ENCODE results near the gene CIAO3.
A peak's percentile ranks its signal among the peaks of the same experiment; 100 is the strongest.

The CIAO3 gene

GRCh38 chr16:680625-680945 lies 60.2 kb downstream of the CIAO3 start (continued):
- TF ChIP-seq ZNF560 (tag by site-specific recombination; IDR thresholded peaks at IDR 0.05; ENCODE audit: borderline replicate concordance) (no peak), ZNF558 (tag by site-specific recombination; IDR thresholded peaks at IDR 0.05) (no peak), ZNF292 (tag by site-specific recombination; IDR thresholded peaks at IDR 0.05; ENCODE audit: borderline replicate concordance, low read depth) (no peak), HOXC10 (CRISPR knock-in tag; IDR thresholded peaks at IDR 0.05) (no peak), ZNF571 (tag by site-specific recombination; IDR thresholded peaks at IDR 0.05) (no peak)

GRCh38 chr16:679814-680624 lies 60.8 kb downstream of the CIAO3 start, which contains the start of gene STUB1:
TSS of gene STUB1 (plus strand) at chr16:680410. CDS start at chr16:680526, 116 bp downstream.
- POLR2A ChIA-PET: interaction anchor here (0.9 to 5.4 kb wide), 10 partner anchors 10 to 108 kb away, joined by 3 to 57 read pairs (median 4); partner anchors contain the start of genes ANTKMT, CHTF18, RHOT2 and RPUSD1
- CTCF ChIA-PET: no interaction called here
- H3K9me3 ChIP-seq (ENCODE audit: control insufficient read depth, insufficient read depth, low read depth, low read length): no peaks in the 10 kb centered on the region
- peaks cover 14% of the 10 kb centered on the region; the same call in 1 of the 2 replicates for H3K4me1 ChIP-seq (ENCODE audit: control insufficient read depth, insufficient read depth, low read length)
- H3K4me3 ChIP-seq (ENCODE audit: low read depth, low read length): peak within 1 kb of the TSS; percentile 82
- peak within 1 kb of the TSS; percentile 97 for H3K27ac ChIP-seq (ENCODE audit: extremely low read depth, low read depth, low read length)
- H3K36me3 ChIP-seq (ENCODE audit: control insufficient read depth in 2 of 2, insufficient read depth in 1 of 2, low read length in 2 of 2): peaks cover 3 to 37% of the 10 kb centered on the region in 2 experiments; a peak in 1 of 3 replicates
- TF ChIP-seq ZNF610 (tag by site-specific recombination; IDR thresholded peaks at IDR 0.05; ENCODE audit: borderline replicate concordance) (peak; percentile 62; the same call in 1 of the 2 replicates), GLIS2 (tag by site-specific recombination; IDR thresholded peaks at IDR 0.05) (peak; percentile 96), SP2 (tag by site-specific recombination; IDR thresholded peaks at IDR 0.05) (peak; percentile 70), ZNF280C (tag by site-specific recombination; IDR thresholded peaks at IDR 0.05) (no peak), ZBTB49 (tag by site-specific recombination; IDR thresholded peaks at IDR 0.05; ENCODE audit: low read depth) (no peak), ZBTB26 (tag by site-specific recombination; optimal IDR thresholded peaks at IDR 0.05) (peak; percentile 93), ZNF449 (tag by site-specific recombination; IDR thresholded peaks at IDR 0.05) (peak; percentile 95), PRDM10 (tag by site-specific recombination; IDR thresholded peaks at IDR 0.05) (peak; percentile 96), ZNF354C (tag by site-specific recombination; IDR thresholded peaks at IDR 0.05; ENCODE audit: borderline replicate concordance, low read depth) (no peak), ZNF23 (tag by site-specific recombination; IDR thresholded peaks at IDR 0.05; ENCODE audit: borderline replicate concordance) (no peak), EGR2 (tag by site-specific recombination; IDR thresholded peaks at IDR 0.05; ENCODE audit: low read depth) (peak; percentile 78), ZNF302 (tag by site-specific recombination; IDR thresholded peaks at IDR 0.05; ENCODE audit: low read depth) (no peak), ZEB2 (tag by site-specific recombination; IDR thresholded peaks at IDR 0.05) (peak; percentile 8), ZNF658 (tag by site-specific recombination; IDR thresholded peaks at IDR 0.05) (no peak), ELK4 (IDR thresholded peaks at IDR 0.05; ENCODE audit: borderline replicate concordance, low read depth, low read length) (peak; percentile 49; the same call in 1 of the 2 replicates), BCL11B (tag by site-specific recombination; IDR thresholded peaks at IDR 0.05; ENCODE audit: low read depth) (peak; percentile 53; the same call in 1 of the 2 replicates), ZNF223 (tag by site-specific recombination; IDR thresholded peaks at IDR 0.05) (no peak)
